Fibroblast of the aortic adventitia (primary cell): ENCODE measurements around the gene PHGDH. TPM values are rescaled to one million over a fixed set of nuclear protein-coding genes. Genes with fewer than 3 reads are reported as not detected.
A peak's percentile ranks its signal among the peaks of the same experiment; 100 is the strongest.

Experiments
- DNase-seq: peaks from one replicate; pipeline ENCODE4 v3.0.0-alpha.2; 2010; ENCODE audit warnings: low read depth
- H3K4me3 ChIP-seq: 2 replicates; pipeline ENCODE4 v1.5.1; 2011; ENCODE audit warnings: low read depth, mild to moderate bottlenecking, control low read depth, low read length, moderate library complexity
- CTCF ChIP-seq: IDR thresholded peaks from 2 replicates; pipeline ENCODE4 v1.5.1; 2011; ENCODE audit warnings: mild to moderate bottlenecking, low read length, control low read depth, inconsistent platforms; ENCODE audit not compliant: insufficient read depth
- total RNA-seq: library from RNA; depleted of rRNA; stranded (reverse); fragments of >200 nt; gene quantifications from 2 replicates; pipeline ENCODE4 v1.2.3, GENCODE V29; 2012; ENCODE audit warnings: low replicate concordance

Gene PHGDH
- total RNA-seq, result 246 and 430 TPM in 2 replicates

GRCh38 chr1:119711804-119712341, at the start of gene PHGDH:
Gene PHGDH, plus strand, starts transcription at chr1:119711934. Its CDS starts 89 bp downstream, at chr1:119712023.
- DNase-seq, result peak; percentile 93
- no peak for TF ChIP-seq CTCF
- peak within 1 kb of the TSS; percentile 75 for H3K4me3 ChIP-seq

GRCh38 chr1:119662034-119662437, 49.7 kb upstream of the PHGDH start:
- no peak for TF ChIP-seq CTCF
- no peak overlapping the region for H3K4me3 ChIP-seq
- no peak for DNase-seq

- TF ChIP-seq CTCF, result no peak
- no peak for DNase-seq
- no peak overlapping the region for H3K4me3 ChIP-seq
Observed at GRCh38 chr1:119664067-119664466, 47.7 kb upstream of the PHGDH start.

- H3K4me3 ChIP-seq, result no peak overlapping the region
- no peak for TF ChIP-seq CTCF
Observed at GRCh38 chr1:119667173-119667572, 44.6 kb upstream of the PHGDH start.

GRCh38 chr1:119670898-119671297, 40.8 kb upstream of the PHGDH start:
- TF ChIP-seq CTCF, result no peak
- no peak for DNase-seq
- no peak overlapping the region for H3K4me3 ChIP-seq

More at GRCh38 chr1:119667173-119667572, 44.6 kb upstream of the PHGDH start:
- no peak for DNase-seq

- peak; percentile 10 for DNase-seq
- TF ChIP-seq CTCF, result no peak
- H3K4me3 ChIP-seq, result no peak overlapping the region
Observed at GRCh38 chr1:119673171-119673940, 38.4 kb upstream of the PHGDH start.
